HG02678 (cell line): Measurements from ENCODE around the gene BAIAP2.
"Not testable (repeated sequence)": the region's sequence is repeated elsewhere in the genome, so short reads cannot be mapped to it uniquely, and the experiment has no call there.

Experiments
- ATAC-seq: cut with Tn5 transposase; IDR thresholded peaks from one replicate; pipeline ENCODE4 v1.9.1; 2021; ENCODE audit warnings: mild to moderate bottlenecking, moderate library complexity; ENCODE audit not compliant: unreplicated experiment

BAIAP2 gene

GRCh38 chr17:81151278-81151677 lies 116.3 kb downstream of the BAIAP2 start:
- ATAC-seq = no peak

DNA sequence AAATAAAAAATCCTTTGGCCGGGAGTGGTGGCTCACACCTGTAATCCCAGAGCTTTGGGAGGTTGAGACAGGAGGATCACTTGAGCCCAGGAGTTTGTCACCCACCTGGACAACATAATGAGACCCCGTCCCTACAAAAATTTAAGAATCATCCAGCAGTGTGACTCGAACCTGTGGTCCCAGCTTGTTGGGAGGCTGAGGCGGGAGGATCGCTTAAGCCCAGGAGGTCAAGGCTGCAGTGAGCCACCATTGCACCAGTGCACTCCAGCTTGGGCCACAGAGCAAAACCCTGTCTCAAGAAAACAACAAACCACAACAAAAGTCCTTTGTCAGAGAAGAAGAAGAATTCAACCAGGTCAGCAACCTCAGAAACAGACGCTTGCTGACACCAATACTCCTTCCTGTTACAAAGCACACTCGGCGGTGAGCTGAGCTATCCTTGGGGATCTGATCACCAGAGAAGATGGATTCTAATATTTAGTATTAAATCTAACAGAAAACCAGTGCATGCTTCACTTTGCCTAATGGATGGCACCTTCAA lies 117.4 kb downstream of the BAIAP2 start:
- no peak for ATAC-seq

DNA sequence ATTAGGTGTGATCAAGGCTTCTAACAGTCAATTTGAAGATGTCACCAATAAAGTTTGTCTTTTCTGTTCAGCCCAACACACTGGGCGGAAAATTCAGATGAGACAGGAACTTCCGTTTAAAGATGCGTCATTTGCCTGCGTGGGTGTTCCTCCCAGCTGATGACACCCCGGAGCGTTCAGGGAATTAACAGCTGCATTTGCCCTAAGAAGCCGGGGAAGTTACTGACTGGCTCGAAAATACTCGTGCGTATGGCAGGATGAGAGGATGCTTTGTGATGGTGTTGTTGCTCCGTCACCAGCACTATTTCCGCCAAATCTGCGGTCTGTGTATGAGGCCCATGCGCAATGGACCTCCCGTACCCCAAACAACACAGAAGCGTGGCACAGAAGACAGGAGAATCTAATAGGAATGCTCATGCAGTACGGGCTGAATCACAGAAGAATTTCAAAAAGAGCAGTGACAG lies 118.4 kb downstream of the BAIAP2 start:
- ATAC-seq = no peak

DNA sequence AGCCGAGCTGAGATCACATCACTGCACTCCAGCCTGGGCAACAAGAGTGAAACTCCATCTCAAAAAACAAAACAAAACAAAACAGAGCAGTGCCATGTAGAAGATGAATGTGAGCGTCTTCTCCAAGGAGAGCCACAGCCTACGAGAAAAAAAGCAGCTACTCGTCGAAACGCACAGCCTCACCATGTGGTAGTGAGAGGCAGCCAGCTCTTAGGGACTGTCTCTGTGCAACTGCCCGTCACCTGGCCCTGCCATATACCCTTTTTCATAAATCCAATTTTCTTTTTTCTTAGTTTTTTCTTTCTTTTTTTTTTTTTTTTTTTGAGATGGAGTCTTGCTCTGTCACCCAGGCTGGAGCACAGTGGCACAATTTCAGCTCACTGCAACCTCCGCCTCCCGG lies 119.1 kb downstream of the BAIAP2 start:
- ATAC-seq = not testable (repeated sequence)

- ATAC-seq = no peak
Measured at GRCh38 chr17:81154961-81155360, 120.0 kb downstream of the BAIAP2 start.

GRCh38 chr17:81156866-81157805 lies 122.2 kb downstream of the BAIAP2 start:
- no peak for ATAC-seq

- no peak for ATAC-seq
Measured at GRCh38 chr17:81157848-81158687, 123.1 kb downstream of the BAIAP2 start.

GRCh38 chr17:81158688-81159590 lies 124.0 kb downstream of the BAIAP2 start:
- ATAC-seq = no peak

GRCh38 chr17:81159611-81160265 lies 124.8 kb downstream of the BAIAP2 start:
- ATAC-seq = no peak

- ATAC-seq = no peak
Measured at GRCh38 chr17:81160306-81160705, 125.4 kb downstream of the BAIAP2 start.

DNA sequence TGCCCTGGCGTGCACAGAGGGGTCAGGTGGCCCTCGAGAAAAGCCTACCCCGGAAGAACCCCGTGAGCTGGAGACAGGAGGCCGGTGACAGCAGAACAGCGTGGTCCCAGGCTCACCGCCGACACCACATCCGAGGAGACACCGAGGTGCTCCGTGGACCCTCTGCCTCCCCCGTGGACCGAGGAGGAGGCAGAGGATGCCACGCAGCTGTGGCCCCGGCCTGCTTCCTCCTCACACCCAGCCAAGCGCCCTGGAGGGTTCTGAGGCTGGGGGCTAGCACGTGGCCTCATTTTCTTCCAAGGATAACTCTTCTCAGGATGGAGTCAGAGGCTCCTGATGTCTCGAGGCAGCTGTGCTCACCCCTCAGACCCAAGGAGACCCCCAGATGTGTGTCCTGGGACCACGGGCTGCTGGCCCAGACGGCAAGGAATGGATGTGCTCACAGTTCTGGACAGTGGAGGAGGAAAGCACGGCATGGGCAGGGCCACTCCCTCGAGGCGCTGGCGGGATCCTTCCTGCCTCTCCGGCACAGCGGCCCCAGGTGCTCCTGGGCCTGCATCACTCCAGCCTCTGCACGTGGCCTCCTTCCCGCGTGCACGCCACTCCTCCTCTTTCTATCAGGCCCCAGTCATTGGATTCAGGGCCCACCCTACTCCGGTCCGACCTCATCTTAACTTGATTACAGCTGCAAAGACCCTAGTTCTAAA lies 125.9 kb downstream of the BAIAP2 start:
- ATAC-seq = no peak

- ATAC-seq = no peak
Measured at GRCh38 chr17:81161536-81161935, 126.6 kb downstream of the BAIAP2 start.

DNA sequence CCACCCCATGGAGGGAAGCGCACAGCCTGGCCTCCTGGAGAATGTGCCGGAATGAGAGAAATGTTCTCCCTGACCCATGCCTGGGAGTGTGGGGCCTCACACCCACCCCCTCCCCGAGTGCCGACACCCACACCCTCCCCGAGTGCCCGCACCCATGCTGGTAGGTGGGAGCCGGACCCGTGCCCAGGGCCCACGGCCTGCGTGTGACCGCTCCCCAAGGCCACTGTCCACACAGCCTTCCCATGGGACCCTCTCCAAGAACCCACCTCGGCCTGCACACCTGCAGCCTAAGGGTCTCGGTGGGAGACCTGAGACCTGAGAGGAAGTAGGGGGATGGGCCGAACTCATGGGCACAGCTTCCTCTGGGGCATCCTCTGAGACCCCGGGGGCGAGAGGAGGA lies 127.0 kb downstream of the BAIAP2 start:
- no peak for ATAC-seq

DNA sequence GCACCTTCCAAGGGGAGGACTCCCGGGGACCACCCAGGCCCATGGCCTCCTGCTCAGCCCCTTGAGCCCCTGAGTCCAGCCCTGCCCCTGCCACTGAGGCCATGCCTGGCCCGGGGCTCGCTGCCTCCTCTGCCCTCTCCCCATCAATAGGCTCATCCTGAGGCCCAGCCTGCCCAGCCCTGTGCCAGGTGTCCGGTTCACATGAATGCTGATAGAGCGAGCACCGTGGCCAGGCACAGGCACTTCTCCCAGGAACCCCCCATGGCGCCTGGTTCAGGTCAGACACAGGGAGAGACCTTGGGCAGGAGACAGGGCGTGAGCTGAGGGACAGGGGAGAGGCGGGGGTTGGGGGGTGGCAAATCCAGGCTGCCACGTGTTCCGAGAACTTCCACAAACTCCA lies 127.5 kb downstream of the BAIAP2 start:
- ATAC-seq = no peak

GRCh38 chr17:81163051-81163695 lies 128.2 kb downstream of the BAIAP2 start:
- no peak for ATAC-seq

DNA sequence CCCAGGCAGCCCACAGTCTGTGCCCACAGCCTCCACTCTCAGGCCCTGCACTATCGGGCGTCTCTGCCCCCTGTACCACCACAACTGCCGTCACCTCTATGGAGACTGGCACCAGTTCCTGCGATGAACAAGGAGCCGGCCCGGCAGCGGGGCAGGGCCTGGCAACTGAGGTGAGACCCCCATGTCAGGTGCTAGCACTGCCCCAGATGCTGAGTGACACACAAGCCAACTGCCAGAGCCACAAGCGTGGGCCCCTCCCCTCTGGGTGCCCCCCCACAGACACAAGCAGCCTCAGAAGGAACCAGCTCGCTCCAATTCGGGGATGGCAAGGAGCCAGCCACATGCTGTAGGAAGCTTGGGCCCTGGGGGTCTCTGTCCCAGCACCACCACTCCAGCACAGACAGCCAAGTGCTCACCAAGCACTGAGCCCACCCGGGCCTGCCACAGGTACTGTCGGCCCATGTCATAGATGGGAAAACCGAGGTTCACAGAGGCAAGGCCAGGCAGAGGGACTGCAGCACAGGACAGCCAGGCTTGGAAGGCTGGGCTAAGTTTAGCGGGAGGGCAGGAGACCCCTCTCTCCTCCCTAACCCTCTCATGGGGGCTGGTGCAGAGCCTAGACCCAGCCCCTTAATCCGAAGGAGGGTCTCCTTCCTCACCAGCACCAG lies 128.9 kb downstream of the BAIAP2 start:
- ATAC-seq = no peak

DNA sequence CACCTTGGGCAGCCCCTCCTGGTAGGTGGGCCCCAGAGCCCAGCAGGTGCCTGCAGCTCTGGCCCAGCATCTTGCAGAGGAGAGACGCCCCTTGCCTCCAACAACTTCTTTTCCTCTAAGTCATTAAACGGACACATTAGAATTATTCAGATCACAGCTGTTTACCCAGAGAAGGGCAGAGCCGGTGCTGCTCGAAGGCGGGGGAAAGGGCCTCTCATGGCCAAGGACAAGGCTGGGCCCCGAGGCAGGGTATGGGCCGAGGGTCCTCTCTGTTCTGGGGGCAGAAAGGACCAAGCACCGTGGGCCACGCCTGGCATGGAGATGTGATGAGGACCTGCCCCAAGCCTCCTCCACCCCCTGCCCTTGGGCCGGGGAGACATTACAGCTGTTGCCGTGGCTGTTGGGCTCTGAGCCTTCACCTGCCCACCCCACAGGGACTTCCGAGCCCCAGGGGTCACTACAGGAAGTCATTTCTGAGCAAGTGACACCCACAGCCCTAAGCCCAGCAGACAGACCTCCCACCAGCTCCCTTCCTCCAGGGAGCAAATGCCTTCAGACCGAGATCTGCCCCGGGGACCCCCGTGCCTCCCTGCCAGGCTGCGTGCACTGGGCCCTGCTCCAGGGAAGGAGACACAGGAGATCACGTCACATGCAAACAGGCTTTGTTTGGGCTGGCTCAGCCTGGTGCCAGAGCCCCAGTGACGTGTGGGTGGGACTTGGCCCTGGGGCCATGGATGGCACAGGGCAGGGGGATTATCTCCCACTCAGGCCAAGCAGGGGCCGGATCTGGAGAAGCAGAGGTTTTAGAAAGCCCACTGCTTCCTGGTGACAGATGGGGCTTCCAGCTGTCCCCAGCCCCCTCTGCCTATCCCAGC lies 129.7 kb downstream of the BAIAP2 start:
- no peak for ATAC-seq
